ENCODE measurements around the gene TRAPPC3L.

The TRAPPC3L gene

DNA sequence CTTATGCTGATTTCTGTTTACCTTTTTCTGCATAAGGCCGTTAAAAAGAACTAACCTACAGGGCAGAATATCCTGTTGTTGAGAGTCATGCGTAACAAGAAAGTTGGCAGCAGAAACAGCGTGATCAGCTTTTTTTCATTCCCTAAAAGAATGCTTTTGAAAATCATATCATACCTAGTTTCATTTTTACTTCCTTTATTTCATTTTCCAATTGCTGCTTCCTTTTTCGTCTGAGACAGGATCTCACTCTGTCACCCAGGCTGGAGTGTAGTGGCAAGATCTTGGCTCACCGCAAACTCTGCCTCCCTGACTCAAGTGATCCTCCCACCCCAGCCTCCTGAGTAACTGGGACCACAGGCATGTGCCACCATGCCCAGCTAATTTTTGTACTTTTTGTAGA is 80.2 kb downstream of the TRAPPC3L start:
- no peak for DNase-seq (ENCODE audit: low read depth)

DNA sequence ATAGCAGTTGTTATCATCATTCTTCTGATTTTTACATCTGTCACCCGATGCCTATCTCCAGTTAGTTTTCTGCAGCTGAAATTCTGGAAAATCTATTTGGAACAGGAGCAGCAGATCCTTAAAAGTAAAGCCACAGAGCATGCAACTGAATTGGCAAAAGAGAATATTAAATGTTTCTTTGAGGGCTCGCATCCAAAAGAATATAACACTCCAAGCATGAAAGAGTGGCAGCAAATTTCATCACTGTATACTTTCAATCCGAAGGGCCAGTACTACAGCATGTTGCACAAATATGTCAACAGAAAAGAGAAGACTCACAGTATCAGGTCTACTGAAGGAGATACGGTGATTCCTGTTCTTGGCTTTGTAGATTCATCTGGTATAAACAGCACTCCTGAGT is 82.2 kb downstream of the TRAPPC3L start:
- DNase-seq (ENCODE audit: low read depth), result no peak

DNA sequence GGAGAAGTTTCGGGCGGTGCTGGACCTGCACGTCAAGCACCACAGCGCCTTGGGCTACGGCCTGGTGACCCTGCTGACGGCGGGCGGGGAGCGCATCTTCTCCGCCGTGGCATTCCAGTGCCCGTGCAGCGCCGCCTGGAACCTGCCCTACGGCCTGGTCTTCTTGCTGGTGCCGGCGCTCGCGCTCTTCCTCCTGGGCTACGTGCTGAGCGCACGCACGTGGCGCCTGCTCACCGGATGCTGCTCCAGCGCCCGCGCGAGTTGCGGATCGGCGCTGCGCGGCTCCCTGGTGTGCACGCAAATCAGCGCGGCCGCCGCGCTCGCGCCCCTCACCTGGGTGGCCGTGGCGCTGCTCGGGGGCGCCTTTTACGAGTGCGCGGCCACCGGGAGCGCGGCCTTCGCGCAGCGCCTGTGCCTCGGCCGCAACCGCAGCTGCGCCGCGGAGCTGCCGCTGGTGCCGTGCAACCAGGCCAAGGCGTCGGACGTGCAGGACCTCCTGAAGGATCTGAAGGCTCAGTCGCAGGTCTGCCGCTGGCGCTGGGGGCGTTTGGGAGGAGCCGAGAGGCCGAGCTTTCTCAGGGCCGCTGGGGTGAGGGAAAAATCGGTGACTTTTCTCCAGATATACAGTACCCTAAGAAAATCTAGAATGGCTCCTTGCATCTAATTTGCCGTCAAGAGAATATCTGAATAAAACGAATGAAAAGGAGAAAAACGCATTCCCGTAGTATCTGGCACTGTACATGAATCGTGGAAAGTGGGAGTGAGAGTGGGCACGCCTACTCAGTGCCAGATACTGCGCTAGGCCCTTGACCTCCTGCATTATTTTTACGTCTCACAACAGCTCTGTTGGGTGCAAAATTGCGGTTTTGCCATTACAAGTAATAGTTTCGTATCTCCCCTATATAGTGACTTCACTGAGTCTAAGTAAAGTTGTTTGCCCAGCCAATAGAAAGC is 83.3 kb downstream of the TRAPPC3L start:
- DNase-seq (ENCODE audit: low read depth), result peak; percentile 3

DNA sequence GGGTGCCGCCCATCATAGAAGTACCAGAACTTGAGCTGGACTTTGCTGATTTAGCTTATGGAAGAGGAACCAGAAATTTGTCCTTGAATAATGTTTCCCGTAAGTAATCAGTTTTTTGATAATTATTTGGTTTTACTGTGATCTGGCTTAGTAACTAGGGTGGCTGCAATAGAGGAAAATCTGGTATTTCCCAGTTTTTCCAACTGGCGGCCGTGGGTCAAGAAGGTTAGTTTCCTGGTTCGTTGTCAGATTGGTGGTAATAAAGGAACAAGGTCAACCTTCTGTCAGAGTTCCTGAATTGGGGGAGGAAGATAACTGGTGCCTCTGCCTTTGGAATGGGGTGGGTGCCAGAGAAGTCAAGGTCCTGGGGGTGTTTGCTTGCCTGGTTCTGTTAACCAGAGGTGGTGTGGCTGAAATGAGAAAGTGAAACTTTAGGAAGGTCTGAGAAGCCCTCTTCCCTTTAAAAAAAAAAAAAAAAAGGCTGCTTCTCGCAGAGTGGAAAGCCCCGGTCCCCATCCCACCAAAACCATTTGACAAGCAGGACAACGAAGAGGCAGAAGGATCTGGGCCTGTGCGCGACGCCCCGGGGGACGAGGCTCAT is 84.1 kb downstream of the TRAPPC3L start, which contains the start of gene CALHM6:
CALHM6 (plus strand) TSS at position 45 of the 601 bp plus-strand sequence; CDS start at position 600, 555 bp downstream.
- no peak for DNase-seq (ENCODE audit: low read depth)

DNA sequence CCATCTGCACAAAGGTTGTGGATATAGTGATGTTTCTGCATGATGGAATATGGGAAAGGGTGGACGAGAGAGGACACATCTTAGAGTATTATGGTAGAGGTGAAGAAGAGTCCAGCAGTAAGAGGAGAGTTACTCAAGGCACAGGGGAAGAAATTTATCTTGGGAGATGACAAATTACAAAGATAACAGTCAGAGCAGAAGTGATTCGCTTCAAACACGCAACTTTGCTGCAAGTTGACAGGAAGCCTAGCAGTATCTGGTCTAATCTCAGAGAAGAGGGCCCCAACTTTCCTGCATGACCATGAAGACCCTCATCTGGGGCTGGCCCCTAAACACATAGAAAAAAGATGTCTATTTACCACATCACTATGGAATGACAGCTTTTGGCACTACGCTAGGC is 85.6 kb downstream of the TRAPPC3L start:
- no peak for DNase-seq (ENCODE audit: low read depth)

DNA sequence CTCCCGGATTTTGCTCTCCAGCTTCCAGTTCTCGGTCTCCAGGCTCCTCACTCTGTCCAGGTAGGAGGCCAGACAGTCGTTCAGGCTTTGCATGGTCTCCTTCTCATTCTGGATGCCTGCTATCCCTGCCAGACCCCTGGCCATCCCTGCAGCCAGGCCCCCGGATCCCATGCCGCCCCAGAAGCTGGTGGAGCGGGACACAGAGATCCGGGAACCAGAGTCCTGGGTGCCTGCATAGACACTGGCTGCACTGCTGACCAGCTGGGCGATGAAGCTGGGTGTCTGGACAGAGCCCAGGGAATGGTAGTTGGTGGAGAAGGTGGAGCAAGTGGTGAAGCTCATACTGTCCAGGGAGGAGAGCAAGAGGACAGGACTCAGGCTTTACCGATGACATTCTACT is 87.2 kb downstream of the TRAPPC3L start:
- no peak for DNase-seq (ENCODE audit: low read depth)

DNA sequence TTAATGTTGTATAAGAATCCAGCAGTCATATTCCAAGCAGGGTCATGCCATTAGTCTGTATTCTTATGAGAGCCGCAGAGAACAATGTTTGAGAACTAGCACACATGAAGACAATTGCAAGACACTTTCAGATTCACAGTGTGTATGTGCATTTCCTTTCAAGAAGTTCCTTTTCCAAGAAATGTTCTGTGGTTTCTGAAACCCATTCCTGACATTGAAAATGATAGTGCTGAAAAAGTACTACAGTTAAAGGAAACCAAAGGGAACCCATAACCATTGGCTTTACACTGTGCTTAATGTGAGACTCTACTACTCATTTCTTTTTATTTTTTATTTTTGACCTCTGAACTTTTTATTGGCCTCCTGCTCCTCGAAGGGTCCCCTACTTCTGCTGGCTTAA is 88.6 kb downstream of the TRAPPC3L start:
- no peak for DNase-seq (ENCODE audit: low read depth)

DNA sequence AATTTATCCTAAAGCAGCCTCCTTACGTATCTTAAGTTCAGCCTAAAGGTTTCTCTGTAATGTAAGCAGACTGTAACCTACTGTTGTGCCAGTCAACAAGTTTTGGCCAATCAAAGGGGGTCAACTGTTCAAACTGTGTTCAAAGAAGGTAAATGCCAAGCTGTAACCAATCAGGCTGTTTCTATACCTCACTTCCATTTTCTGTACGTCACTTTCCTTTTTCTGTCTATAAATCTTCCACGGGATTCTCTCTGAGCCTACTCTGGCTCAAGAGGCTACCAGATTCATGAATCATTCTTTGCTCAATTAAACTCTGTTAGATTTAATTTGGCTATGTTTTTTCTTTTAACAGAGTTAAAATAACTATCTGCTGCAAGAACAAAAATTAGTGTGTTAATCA is 89.4 kb downstream of the TRAPPC3L start:
- DNase-seq (ENCODE audit: low read depth), result no peak

DNA sequence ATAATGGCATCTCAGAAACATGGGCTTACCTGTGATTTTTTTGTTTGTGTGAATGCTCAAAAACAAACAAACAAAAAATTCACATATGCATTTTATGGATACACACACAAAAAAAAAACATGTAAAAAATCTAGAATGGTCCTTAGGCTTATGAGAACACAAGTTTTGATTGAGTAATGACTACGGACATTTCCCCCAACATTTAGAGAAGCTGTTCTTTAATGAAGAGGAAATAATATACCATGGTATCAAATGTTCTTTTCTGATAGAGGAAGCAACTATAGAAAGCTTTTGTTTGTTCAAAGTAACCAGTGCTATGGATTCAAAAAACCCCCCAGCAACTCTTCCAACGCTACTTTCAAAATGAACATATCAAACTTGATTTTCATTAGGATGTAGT is 93.0 kb downstream of the TRAPPC3L start:
- DNase-seq (ENCODE audit: low read depth), result no peak

DNA sequence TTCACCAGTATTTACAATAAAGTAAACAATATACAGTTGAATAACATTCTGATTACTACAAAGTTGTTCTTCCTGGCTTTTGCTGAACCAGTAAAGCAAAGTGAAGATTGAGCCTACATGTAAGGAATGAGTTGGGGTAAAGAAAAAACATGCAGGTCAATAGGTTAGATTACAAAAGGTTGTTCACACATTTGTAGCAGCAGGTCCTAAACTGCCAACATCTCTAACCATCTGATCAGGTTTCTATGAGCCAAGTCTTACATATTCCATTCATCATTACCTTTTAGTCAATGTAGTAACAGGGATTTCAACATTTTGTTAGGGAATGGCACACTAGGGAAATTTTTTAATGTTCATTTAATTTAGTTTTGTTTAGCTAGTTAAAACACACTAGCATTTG is 93.6 kb downstream of the TRAPPC3L start:
- no peak for DNase-seq (ENCODE audit: low read depth)

DNA sequence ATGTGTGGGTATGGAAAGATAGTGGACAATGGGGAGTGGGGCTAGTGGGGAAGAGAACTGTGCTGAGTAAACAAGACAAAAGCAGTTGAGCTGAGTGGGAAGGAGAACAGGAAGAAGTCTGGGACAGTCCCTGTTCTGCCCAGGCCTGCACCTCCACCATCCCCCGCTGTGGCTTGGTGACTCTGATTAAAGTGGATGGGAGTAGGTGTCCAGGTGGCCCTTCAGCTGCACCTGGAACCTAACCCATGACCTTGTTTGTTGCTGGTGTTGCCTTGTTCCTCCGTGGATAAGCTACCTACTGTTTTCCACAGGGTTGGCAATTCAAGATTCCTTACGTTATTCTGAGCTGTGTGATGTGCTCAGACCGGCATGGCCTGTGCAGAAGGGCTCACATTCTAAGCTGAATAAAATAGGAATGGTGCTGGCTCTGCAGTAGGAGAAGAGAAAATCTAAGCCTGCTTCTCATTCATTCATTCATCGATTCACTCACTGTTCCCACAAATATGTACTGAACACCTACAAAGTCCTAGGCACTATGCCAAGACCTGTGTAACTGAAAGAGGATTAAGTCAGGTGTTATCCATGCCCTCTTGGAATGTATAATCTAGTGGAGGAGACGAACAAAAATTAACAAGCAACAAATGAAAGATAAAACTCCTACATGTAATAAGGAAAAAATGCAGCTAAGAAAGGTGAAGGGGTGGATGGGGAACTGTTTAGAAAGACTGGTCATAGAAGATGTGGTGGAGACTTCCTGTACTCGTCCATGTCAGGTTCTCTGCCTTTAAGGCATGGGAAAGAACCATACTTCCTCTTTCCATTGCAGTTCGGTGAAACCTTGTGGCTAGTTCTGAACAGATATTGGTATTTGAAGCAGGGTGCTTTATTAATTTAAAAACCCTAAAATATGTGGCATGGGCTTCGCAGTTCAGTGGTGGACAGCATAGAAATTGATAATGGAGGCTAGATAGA is 94.4 kb downstream of the TRAPPC3L start:
- DNase-seq (ENCODE audit: low read depth), result no peak

DNA sequence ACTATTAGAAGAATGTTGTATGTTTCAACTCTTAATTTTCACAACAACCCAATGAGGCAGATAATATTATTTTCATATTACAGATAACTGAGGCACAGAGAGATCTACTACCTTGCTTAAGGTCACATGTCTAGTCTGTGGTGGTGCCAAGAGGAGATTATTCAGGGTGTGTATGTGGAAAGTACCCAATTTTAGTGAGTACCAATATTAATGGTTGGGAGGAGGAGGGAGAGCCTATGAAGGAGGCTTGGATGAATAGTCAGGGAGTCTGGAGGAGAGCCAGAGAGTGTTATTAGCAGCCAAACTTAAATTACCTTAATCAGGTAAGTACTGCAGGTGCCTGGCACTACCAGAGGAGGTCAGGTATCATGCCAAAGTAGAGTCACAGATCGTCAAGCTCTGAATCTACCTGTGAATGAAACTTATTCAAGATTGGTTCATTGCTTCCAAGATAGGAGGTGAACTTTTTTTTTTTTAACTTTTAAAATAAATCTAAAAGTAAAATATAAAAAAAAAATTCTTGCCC is 95.2 kb downstream of the TRAPPC3L start:
- DNase-seq (ENCODE audit: low read depth), result no peak

DNA sequence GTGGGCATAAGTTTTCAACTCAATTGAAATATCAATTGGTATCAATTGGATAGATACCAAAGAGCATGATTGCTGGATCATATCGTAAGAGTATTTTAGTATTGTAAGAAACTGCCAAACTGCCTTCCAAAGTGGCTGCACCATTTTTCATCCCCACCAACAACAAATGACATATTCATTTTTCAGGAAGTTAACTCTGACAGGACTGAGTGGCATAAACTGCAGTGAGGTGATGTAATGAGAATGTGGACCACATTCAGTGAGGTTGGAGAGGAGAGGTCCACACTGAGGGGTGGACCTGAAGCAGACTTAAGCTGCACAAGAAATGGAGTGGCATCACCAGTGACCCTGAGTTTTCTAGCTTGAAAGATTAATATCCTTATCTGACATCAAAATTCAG is 95.9 kb downstream of the TRAPPC3L start:
- no peak for DNase-seq (ENCODE audit: low read depth)

DNA sequence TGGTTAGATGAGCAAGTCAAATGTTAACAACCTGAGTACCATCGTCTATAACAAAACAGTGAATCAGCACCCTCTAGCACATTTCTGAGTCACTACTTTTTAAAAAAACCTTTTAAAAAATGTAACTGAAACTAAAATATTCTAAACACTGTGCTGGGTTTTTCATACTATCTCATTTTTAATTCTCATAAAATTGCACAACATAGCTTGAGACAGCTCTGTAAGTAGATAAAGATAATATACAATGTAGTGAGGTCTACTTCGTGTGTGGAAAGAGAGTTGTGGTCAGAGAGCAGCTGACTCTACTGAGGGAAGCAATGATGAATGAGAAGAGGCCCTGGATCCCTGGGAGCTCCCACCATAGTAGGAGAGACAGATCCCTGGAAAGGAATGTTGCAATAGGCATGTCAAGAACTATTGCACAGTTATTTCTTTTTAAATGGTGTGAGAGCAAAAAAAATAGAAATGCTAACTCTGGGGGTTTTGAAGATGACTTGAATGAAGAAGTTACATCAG is 97.9 kb downstream of the TRAPPC3L start:
- no peak for DNase-seq (ENCODE audit: low read depth)

DNA sequence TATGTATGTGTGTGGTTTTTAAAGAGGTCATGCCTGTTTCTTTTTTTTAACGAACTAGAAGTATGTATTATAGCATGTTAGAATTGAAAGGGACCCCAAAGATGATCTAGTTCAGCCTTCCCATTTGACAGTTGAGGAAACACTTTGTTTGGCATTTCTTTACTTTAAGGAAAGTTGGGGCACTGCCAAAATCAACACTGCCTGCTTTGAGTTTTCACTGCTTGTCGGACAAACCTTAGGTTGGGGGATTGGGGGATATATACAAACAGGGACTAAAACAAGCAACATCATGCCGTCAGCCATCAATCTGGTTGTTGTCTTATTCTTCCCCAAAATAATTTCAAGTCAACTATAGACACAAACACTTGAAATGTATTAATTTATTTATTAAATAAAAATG is 98.4 kb downstream of the TRAPPC3L start:
- DNase-seq (ENCODE audit: low read depth), result no peak

DNA sequence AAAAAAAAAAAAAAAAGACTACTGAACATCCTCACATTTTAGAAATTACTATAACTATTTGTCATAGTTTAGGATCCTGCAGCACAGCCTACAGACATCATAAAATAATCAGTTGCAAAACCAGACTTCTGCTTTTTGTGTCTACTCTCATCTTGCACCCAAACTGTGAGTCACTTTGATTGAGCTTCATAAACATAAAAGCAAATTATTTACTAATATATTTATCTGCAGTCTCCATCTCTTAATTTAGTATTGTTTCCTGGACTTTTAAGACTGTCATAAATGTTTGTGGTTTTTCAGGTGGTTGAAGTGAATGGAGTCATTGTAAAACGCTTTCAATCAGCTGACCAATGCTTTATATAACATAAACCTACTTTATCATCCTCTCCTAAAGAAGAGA is 99.1 kb downstream of the TRAPPC3L start:
- DNase-seq (ENCODE audit: low read depth), result no peak

DNA sequence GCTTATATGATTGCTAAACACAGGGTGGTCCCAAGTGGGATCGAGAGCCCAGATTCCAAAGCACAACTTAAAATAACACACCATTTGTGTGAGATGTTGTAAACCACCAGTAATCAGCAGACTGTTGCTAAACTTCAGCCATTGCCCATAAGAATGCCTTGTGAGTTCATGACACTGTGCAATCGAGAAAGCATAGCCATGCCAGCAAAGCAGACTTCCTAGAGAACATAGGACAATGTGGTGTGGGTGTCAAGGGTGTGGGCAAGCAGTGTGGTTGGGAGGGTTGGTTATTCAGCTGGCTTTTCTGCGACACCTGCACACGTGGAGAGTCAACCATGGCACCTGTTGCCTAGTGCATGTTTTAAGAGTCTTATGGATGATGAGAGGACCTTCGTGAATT is 100.4 kb downstream of the TRAPPC3L start:
- no peak for DNase-seq (ENCODE audit: low read depth)

Data from stimulated activated CD8-positive, alpha-beta memory T cell treated with anti-CD3 and anti-CD28 coated beads, Interleukin-15, amount 100 ng/mL, for 24 hours (primary cell).